ENCODE measurements around the gene CHIC2. TPM values are rescaled to one million over a fixed set of nuclear protein-coding genes. Genes with fewer than 3 reads are reported as not detected.

The CHIC2 gene
- total RNA-seq, 4 donors from 2014 or later: 29.8 to 40.4 (median 33.6) TPM

DNA sequence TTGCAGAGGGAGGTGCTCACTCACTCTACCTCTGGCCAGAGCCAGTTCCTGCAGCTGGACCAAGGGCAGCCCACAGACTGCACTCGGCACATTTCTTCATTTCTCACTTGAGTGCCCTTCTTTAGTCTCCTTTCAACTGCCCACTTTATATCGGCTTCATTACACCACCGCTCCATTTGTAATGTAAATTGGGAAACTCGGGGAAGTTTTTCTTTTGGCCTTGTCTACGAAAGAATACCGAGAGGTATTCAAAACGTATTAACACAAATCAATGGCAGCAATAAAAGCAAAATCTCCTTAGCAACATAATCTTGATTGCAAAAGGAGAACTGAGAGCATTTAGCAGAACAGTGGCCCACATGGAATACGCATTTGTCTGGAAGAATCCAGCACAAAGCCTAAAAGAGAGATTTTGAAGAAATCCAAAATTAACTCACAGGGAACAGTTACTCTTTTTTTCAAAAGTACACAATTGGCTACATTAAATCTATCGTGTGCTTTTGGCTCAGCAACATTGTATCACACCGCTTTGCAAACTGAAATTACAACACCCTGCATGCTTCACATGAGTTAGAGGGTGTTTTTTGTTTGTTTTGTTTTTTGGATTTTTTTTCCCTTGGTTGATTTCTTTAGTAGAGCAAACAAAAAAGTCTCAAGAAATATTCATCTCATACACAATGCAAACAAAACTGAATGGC lies 62.6 kb downstream of the CHIC2 start:
- TF ChIP-seq POLR2A (IDR thresholded peaks at IDR 0.05; ENCODE audit: low read depth) (no peak), POLR2AphosphoS5 (IDR thresholded peaks at IDR 0.05) (no peak), EP300 (IDR thresholded peaks at IDR 0.05) (no peak)
- TF ChIP-seq, protein P1, sequence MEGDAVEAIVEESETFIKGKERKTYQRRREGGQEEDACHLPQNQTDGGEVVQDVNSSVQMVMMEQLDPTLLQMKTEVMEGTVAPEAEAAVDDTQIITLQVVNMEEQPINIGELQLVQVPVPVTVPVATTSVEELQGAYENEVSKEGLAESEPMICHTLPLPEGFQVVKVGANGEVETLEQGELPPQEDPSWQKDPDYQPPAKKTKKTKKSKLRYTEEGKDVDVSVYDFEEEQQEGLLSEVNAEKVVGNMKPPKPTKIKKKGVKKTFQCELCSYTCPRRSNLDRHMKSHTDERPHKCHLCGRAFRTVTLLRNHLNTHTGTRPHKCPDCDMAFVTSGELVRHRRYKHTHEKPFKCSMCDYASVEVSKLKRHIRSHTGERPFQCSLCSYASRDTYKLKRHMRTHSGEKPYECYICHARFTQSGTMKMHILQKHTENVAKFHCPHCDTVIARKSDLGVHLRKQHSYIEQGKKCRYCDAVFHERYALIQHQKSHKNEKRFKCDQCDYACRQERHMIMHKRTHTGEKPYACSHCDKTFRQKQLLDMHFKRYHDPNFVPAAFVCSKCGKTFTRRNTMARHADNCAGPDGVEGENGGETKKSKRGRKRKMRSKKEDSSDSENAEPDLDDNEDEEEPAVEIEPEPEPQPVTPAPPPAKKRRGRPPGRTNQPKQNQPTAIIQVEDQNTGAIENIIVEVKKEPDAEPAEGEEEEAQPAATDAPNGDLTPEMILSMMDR (IDR thresholded peaks at IDR 0.05): no peak
- H3K4me1 ChIP-seq: peaks cover 0 to 8% (median 0%) of the 10 kb centered on the region in 4 donors
- no peak for DNase-seq (ENCODE audit: extremely low spot score)
- peaks cover 0 to 18% (median 5%) of the 10 kb centered on the region in 4 donors for H3K36me3 ChIP-seq
- intact Hi-C loops (cut with DNase I): no loop called here
- 89% methylated on average over 10 of the region's 10 CpGs for WGBS
- H3K27me3 ChIP-seq: no peaks in the 10 kb centered on the region
- no peak overlapping the region for H3K27ac ChIP-seq (replicated peaks in 1 of 4)
- no peak overlapping the region for H3K4me3 ChIP-seq
- H3K9me3 ChIP-seq: no peaks in the 10 kb centered on the region

DNA sequence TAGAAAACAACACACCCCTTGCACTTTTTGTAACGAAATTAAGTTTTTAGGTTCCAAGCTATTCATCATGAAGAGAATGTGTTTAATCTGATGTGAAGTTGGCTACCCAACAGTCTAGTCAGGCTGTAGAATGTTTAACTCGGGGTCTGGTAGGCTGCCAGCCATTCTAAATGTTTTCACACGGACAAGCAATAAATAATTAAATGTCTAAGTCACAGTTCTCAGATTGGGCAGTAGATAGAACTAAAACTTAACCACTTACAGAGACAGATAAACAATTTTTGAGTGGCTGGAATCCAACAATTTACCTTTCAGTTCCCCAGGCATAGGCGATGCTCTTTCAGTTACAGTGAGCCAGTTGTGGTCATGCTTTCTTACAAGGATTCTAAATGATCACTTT lies 66.5 kb downstream of the CHIC2 start:
- DNase-seq (ENCODE audit: extremely low spot score): no peak
- Histone ChIP-seq H3K36me3 (peaks cover 0 to 11% (median 3%) of the 10 kb centered on the region in 4 donors), H3K27me3 (no peaks in the 10 kb centered on the region), H3K4me1 (peaks cover 0 to 15% (median 12%) of the 10 kb centered on the region in 4 donors), H3K9me3 (no peaks in the 10 kb centered on the region), H3K4me3 (no peak overlapping the region), H3K27ac (replicated peaks in 1 of 4) (no peak overlapping the region)
- intact Hi-C loops (cut with DNase I): no loop called here
- TF ChIP-seq POLR2A (IDR thresholded peaks at IDR 0.05; ENCODE audit: low read depth): no peak
- TF ChIP-seq, protein P1 (IDR thresholded peaks at IDR 0.05): no peak
- TF ChIP-seq POLR2AphosphoS5 (IDR thresholded peaks at IDR 0.05): no peak
- TF ChIP-seq EP300 (IDR thresholded peaks at IDR 0.05): no peak
- 42% methylated on average over 4 of the region's 4 CpGs for WGBS

GRCh38 chr4:53994382-53995102 lies 69.9 kb downstream of the CHIC2 start:
- no peak for DNase-seq (ENCODE audit: extremely low spot score)
- Histone ChIP-seq H3K4me1 (peaks cover 0 to 25% (median 15%) of the 10 kb centered on the region in 4 donors), H3K9me3 (no peaks in the 10 kb centered on the region), H3K27me3 (no peaks in the 10 kb centered on the region), H3K4me3 (no peak overlapping the region), H3K27ac (replicated peaks in 1 of 4) (no peak overlapping the region), H3K36me3 (no peaks in the 10 kb centered on the region)
- 73% methylated on average over 5 of the region's 5 CpGs for WGBS
- TF ChIP-seq, protein P1 (IDR thresholded peaks at IDR 0.05): no peak
- TF ChIP-seq EP300 (IDR thresholded peaks at IDR 0.05) (no peak), POLR2A (IDR thresholded peaks at IDR 0.05; ENCODE audit: low read depth) (no peak), POLR2AphosphoS5 (IDR thresholded peaks at IDR 0.05) (peak in 1 of 2 donors; percentile 9)
- intact Hi-C loops (cut with DNase I): no loop called here

DNA sequence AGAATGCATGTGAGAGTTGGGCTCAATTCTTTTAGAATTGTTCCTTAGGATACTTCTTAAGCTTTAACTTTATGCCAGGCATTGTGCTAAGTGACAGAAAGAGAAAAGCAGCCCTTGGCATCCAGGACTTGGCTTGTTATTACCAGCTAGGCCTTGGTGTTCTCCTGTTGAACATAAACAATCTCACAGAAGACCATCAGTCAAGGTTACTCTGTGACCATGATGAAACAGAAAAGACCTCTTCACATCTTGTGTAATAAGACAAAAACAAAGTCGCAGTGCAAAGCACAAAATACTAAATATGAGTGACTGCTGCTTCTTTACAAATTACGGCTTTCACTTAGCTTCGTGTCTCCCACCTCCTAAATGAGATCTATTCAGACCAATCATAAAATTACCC lies 71.6 kb downstream of the CHIC2 start:
- Histone ChIP-seq H3K4me3 (no peak overlapping the region), H3K27me3 (no peaks in the 10 kb centered on the region), H3K27ac (replicated peaks in 1 of 4) (peak overlapping the region in 2 of 4 donors; percentile 21 to 32), H3K9me3 (no peaks in the 10 kb centered on the region), H3K4me1 (peaks cover 0 to 19% (median 15%) of the 10 kb centered on the region in 4 donors), H3K36me3 (no peaks in the 10 kb centered on the region)
- intact Hi-C loops (cut with DNase I): no loop called here
- WGBS: 89% methylated on average over 3 of the region's 3 CpGs
- DNase-seq (ENCODE audit: extremely low spot score): no peak
- TF ChIP-seq EP300 (IDR thresholded peaks at IDR 0.05) (no peak), POLR2AphosphoS5 (IDR thresholded peaks at IDR 0.05) (peak in 1 of 2 donors; percentile 22), POLR2A (IDR thresholded peaks at IDR 0.05; ENCODE audit: low read depth) (no peak)
- TF ChIP-seq, protein P1 (IDR thresholded peaks at IDR 0.05): no peak
